ENCODE data around the gene PGLYRP4.

- TF ChIP-seq ARNT (IDR thresholded peaks at IDR 0.05) = no peak
- no peak for TF ChIP-seq FOXK2 (IDR thresholded peaks at IDR 0.05)
- no peak for TF ChIP-seq CTBP1 (IDR thresholded peaks at IDR 0.05; ENCODE audit: borderline replicate concordance)
- no peak for TF ChIP-seq NFRKB (IDR thresholded peaks at IDR 0.05)
- TF ChIP-seq SP1 (IDR thresholded peaks at IDR 0.05) = no peak
- no peak for TF ChIP-seq ELF4 (IDR thresholded peaks at IDR 0.05)
- no peak for TF ChIP-seq BHLHE40 (IDR thresholded peaks at IDR 0.05; ENCODE audit: borderline replicate concordance)
- no peak for TF ChIP-seq LEF1 (IDR thresholded peaks at IDR 0.05; ENCODE audit: borderline replicate concordance)
These were observed 25.4 kb upstream of the PGLYRP4 start for GRCh38 chr1:153374071-153374470.
